ENCODE data around the gene LYRM4.

DNA sequence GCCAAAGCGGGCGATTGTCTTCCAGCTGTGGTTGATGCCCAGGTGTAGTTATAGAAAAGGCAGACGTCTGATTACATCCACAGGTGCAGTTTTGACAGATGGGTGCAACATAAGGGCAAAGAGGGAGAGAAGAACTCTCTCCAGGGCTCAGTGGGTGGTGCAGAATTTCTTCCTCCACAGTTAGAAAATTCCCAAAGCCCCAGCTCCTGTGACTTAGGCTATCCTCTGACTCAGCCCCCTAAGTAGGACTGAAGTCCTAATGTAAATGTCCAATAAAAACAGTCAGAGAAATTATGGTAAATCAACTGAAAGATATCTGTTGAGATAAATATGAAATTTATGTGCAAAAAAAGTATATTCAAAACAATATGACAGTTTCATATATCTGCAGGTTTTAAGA lies 31.4 kb downstream of the LYRM4 start:
- TF ChIP-seq, protein P1, sequence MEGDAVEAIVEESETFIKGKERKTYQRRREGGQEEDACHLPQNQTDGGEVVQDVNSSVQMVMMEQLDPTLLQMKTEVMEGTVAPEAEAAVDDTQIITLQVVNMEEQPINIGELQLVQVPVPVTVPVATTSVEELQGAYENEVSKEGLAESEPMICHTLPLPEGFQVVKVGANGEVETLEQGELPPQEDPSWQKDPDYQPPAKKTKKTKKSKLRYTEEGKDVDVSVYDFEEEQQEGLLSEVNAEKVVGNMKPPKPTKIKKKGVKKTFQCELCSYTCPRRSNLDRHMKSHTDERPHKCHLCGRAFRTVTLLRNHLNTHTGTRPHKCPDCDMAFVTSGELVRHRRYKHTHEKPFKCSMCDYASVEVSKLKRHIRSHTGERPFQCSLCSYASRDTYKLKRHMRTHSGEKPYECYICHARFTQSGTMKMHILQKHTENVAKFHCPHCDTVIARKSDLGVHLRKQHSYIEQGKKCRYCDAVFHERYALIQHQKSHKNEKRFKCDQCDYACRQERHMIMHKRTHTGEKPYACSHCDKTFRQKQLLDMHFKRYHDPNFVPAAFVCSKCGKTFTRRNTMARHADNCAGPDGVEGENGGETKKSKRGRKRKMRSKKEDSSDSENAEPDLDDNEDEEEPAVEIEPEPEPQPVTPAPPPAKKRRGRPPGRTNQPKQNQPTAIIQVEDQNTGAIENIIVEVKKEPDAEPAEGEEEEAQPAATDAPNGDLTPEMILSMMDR (IDR thresholded peaks at IDR 0.05; ENCODE audit: low read depth, low read length) = no peak
- no peak for TF ChIP-seq EZH2phosphoT487 (IDR thresholded peaks at IDR 0.05; ENCODE audit: low read depth)
